OCI-LY3 (cell line): ENCODE measurements around the gene PTPRM.

Experiments
- CTCF ChIP-seq: fragments of 200-600, 300-600 bp; sonication (generic); IDR thresholded peaks from 2 replicates; pipeline ENCODE4 v1.5.1; 2014; ENCODE audit warnings: antibody characterized with exemption, low read length, low read depth
- EZH2phosphoT487 ChIP-seq: fragments of 200-600 bp; shearing (Covaris generic); IDR thresholded peaks from 2 replicates; pipeline ENCODE4 v1.6.1; 2018; ENCODE audit warnings: antibody characterized with exemption, mixed run types, low read depth

GRCh38 chr18:7726522-7726921 is 159.4 kb downstream of the PTPRM start:
- TF ChIP-seq CTCF (no peak), EZH2phosphoT487 (no peak)
